Astrocyte (in vitro differentiated cells and primary cell): ENCODE results near the gene LEMD1.

Experiments used
- EZH2 ChIP-seq: IDR thresholded peaks from 2 replicates; pipeline ENCODE4 v1.6.1; 2012; ENCODE audit warnings: mild to moderate bottlenecking, low read length, inconsistent platforms; ENCODE audit not compliant: insufficient read depth
- TF ChIP-seq, protein P1 (sequence below): IDR thresholded peaks from 2 replicates; pipeline ENCODE4 v1.5.1; 2011; ENCODE audit warnings: low read depth, mild to moderate bottlenecking, inconsistent platforms, low read length, moderate library complexity; ENCODE audit not compliant: insufficient read depth

DNA sequence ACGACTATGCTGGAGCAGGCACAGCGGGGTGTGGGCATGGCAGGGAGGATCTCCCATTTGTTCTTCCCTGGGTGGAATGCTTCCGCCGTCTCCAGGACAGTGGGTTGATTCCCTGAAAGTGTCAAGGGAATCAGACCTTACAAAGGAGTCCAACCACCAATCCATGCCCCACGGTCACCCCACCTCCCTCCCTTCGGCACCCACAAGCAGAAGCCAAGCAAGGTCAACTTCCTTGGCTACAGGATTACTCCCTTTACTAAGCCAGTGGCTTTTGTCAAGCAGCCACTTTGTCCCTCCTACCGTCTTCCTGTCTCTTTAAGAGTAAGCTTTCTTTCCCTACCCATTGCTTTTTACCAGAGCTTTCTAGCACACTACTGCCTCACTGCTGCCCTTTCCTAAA lies 84.4 kb downstream of the LEMD1 start:
- TF ChIP-seq, protein P1, sequence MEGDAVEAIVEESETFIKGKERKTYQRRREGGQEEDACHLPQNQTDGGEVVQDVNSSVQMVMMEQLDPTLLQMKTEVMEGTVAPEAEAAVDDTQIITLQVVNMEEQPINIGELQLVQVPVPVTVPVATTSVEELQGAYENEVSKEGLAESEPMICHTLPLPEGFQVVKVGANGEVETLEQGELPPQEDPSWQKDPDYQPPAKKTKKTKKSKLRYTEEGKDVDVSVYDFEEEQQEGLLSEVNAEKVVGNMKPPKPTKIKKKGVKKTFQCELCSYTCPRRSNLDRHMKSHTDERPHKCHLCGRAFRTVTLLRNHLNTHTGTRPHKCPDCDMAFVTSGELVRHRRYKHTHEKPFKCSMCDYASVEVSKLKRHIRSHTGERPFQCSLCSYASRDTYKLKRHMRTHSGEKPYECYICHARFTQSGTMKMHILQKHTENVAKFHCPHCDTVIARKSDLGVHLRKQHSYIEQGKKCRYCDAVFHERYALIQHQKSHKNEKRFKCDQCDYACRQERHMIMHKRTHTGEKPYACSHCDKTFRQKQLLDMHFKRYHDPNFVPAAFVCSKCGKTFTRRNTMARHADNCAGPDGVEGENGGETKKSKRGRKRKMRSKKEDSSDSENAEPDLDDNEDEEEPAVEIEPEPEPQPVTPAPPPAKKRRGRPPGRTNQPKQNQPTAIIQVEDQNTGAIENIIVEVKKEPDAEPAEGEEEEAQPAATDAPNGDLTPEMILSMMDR, result no peak
- no peak for TF ChIP-seq EZH2
